ENCODE data around the gene EFNB3.

Gene EFNB3, protein sequence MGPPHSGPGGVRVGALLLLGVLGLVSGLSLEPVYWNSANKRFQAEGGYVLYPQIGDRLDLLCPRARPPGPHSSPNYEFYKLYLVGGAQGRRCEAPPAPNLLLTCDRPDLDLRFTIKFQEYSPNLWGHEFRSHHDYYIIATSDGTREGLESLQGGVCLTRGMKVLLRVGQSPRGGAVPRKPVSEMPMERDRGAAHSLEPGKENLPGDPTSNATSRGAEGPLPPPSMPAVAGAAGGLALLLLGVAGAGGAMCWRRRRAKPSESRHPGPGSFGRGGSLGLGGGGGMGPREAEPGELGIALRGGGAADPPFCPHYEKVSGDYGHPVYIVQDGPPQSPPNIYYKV

DNA sequence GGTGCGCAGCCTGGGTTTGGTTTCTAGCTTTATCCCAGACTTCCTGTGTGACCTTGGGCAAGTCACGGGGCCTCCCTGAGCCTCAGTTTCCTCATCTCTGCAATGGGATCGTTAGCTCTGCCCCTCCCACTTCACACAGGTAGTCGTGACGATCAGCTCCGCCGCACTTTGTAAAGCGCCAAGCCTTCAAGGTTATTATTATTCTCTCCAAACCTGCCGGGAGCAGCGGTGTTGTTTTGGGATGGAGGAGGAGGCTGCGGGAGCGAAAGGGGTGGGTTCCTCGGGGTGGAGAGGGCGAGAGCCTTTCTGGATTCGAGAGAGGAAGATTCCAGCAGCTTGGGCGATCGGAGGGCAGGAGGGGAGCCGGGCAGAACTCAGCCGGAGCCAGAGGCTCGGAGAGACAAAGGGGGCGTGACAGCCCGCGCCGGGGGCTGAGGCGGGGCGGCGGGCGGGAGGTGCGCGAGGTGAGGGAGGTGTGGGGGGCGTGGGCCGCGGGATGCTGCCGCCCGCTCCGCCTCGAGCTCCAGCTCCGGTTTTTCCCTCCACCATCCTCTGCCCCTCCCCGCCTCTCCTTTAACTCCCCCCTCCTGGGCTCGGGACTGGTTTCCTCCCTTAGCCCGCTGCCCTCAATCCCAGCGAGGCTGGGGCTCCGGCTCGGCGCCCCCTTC, at the start of gene EFNB3:
TSS of gene EFNB3 (plus strand) at position 602 of the 668 bp plus-strand sequence. CDS start 397 bp downstream, outside the sequence.
- no peak for DNase-seq

DNA sequence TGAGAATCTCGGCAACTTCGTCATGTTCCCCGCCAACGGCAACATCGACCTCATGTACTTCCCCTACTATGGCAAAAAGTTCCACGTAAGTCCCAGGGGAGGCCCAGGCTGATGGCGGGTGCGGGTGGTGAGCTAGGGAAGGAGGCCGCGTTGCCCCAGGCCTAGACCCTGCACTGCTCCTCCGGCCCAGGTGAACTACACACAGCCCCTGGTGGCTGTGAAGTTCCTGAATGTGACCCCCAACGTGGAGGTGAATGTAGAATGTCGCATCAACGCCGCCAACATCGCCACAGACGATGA, 49.5 kb upstream of the EFNB3 start:
- DNase-seq, result no peak

DNA sequence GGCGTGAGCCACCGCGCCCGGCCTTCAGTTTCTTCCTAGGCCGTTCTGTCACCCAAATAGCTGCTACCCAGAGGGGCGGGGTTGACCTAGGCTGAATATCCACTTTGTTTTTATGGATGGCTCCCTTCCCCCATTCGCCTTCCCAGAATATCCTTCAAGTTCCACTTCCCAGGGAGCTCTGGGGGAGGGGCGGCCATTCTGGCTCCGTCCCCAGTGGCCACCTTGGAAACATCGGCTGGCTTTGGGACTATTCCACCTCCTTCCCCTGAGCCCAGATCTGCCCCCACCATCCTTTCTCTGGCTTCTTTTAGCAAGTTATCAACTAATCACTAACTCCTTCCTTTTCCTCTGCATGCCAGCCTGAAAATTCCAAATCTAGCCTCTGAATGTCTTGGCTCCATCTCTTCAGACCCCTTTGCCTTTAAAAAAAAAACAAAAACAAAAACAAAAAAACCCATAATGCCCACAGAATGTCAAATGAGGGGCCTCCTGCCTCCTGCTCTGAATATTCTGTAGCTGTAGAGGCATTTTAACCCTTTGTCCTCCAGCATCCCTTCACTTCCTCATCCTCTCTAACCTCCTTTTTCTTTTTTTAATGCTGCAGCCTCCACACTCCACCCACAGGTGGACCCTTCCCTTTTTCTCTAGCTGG, 47.9 kb upstream of the EFNB3 start:
- no peak for DNase-seq

DNA sequence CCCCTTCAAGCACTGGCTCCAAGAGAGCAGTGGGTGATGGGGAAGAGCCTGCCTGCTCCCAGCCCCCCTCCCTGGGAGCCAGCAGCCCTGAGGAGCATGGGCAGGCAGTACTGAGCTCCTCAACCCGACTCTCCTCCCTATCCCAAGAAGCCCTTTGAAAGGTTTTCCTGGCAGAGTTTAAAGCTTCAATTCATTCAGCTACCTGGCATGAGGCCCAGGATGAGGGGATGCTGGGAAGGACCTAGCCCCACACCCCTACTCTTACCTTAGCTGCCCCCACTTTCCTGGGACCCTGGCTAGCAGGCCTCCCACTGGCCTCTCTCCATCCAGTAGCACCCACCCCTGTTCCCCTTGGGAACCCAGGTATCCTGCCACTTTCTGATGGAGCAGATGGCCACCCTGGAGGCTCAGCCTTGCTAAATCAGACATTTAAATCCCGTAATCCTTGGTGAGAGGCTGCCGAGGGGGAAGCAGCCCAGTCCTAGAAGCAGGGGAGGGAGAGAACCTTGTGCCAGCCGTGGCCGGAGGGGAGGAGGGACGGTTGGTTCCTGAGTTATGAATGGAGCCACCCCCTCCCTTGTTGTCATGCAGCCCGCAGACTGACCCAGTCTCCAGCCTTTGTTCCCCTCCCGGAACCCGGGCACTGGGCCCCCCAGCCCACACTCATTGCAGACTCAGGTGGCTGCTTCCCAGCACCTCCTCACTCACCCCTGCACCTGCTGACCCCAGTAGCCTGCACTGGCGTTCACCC, 37.2 kb upstream of the EFNB3 start:
- DNase-seq, result no peak

DNA sequence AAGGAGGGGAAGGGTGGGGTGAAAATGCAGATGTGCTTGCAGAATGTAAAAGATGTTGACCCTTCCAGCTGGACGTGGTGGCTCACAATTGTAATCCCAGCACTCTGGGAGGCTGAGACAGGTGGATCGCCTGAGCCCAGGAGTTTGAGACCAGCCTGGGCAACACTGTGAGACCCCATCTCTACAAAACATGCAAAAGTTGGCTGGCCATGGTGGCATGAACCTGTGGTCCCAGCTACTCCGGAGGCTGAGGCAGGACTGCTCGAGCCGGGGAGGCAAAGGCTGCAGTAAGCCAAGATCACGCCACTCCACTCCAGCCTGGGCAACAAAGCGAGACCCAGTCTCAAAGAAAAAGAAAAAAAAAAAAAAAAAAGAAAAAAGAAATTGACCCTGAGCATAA, 36.5 kb upstream of the EFNB3 start:
- DNase-seq, result no peak

DNA sequence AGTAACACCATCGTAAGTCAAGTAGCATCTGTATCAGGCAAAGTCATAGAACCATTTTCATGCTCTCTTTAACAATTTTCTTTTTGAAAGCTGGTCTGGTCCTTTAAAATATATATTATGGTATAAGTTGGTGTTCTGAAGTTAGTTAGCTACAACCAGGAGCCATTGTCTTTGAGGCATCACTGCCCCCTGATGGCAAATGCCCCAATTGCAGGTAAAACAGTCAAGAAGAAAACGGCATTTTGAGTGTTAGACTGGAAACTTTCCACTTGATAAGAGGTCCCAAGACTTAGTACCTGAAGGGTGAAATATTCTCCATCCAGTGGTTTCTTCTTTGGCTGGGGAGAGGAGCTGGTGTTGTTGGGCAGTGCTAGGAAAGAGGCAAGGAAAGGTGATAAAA, 31.8 kb upstream of the EFNB3 start:
- DNase-seq, result peak; percentile 69

DNA sequence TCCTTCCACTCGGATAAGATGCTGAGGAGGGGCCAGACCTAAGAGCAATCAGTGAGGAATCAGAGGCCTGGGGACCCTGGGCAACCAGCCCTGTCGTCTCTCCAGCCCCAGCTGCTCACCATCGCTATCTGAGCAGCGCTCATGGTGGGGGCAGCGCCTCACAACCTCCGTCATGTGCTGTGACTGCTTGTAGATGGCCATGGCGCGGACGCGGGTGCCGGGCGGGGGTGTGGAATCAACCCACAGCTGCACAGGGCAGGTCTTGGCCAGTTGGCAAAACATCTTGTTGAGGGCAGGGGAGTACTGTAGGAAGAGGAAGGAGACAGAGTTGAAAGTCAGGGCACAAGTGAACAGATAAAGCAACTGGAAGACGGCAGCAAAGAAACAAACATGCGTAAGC, 30.1 kb upstream of the EFNB3 start:
- DNase-seq, result no peak

DNA sequence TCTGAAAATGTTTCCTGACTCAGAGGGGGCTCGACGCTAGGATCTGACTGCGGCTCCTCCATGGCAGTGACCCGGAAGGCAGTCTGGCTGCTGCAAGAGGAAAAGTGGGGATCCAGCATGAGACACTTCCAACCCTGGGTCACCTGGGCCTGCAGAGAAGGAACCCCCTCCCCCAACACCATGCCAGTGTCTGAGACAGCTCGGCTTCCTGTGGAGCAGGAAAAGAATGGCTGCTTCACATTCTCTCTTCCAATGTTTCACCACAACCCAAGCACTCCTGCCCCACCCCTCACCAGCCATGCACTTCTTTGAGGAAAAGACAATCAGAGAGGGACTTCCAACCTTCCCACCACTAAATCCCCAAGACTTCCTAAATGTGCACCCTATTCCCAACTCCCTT, 28.5 kb upstream of the EFNB3 start:
- no peak for DNase-seq

DNA sequence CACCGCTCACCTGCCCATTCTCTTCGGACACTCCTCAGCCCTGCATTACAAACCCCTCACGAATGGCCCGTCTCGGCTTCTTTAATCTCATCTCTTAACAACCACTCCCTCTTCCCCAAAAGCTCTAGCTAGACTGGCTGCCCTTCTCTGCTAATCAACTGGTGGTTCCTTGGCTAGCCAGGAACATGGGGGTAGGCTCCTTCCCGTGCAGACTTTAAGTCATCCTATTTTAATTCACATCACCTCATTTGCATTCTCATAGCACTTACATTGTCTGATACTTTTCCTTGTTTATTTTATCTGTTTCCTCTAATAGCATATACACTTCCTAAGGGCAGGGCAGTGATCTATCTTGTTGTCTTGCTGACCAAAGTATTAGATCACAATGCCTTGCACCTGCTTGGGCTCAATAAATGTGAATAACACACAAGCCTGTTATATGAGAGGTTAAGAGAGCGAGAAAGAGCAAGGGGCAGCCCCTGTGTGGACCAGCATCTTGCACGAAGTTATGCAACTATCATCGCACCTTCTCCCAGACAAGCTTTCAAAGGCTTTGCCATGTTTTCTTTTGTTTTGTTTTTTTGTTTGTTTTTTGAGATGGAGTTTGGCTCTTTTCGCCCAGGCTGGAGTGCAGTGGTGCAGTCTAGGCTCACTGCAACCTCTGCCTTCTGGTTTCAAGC, 27.5 kb upstream of the EFNB3 start:
- no peak for DNase-seq

DNA sequence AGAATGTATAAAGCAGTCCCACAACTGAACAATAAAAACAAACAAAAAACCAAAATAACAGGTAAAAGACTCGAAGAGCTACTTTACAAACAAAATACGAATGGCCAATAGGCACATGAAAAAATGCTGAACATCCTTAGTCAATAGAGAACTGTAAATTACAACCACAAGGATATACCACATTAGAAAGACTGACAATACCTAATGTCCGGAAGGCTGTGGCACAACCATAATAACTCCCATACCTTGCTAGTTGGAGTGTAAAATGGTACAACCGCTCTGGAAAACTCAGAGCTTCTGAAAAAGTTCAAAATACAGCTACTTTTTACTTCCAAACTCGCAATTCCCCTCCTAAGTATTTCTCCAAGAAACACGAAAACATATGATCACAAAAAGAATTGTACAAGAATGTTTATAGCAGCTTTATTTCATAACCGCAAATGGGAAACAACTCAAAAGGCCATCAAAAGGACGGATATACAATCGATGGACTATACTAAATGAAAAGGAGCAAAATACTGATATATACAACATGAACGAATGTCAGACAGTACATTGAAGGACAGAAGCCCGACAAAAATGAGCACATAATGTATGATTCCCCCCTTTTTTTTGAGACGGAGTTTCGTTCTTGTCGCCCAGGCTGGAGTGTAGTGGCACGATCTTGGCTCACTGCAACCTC, 20.0 kb upstream of the EFNB3 start:
- DNase-seq, result no peak

DNA sequence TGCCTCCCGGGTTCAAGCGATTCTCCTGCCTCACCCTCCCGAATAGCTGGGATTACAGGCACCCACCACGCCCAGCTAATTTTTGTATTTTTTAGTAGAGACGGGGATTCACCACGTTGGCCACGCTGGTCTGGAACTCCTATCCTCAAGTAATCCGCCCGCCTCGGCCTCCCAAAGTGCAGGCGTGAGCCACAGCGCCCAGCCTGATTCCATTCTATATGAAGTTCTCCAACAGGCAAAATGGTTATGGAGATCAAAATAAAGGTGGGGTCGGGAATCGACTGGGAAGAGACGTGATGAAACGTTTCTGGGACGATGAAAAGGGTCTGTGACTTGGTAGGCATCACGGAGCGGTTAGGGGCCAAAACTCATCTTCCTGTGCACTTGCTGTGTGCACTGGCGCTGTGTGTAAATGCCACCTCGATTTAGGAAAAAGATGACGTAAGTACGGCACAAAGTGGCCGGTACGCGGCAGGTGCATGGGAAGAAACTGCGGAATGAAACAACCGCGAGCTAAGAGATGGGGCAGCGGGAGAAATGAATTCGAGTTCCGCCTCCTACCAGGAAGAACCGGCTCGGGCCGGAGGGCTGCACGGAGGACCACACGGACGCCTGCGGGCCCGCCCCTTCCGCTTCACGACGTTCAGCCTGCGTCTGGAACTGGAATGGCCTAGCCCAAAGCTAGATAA, 19.3 kb upstream of the EFNB3 start:
- peak; percentile 85 for DNase-seq

DNA sequence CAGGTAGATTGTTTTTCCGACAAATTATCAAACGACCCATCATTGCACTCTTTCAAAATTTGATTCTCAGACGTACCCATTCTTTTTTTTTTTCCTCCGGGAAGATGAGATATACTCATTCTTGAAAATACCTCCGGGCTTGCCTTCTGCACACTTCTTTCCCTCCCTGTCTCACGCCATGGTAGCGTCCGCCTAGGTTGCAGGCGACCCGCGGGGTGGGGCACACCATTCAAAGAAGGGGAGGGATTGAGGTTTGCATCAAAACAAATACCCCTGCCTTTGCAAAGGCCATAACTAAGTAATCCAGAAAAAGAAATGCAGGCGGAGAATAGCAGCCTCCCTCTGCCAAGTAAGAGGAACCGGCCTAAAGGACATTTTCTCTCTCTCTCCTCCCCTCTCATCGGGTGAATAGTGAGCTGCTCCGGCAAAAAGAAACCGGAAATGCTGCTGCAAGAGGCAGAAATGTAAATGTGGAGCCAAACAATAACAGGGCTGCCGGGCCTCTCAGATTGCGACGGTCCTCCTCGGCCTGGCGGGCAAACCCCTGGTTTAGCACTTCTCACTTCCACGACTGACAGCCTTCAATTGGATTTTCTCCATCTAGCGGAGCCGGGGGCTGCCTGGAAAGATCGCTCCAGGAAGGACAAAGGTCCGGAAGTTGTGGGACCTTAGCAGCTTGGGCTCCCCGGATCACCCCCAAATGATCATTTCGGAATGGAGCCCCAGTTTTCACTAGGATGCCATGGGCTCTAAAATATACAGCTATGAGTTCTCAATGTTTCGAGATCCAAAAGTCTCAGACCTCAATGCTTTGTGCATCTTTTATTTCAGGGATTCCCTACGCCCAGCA, 18.6 kb upstream of the EFNB3 start:
- DNase-seq, result peak; percentile 75

DNA sequence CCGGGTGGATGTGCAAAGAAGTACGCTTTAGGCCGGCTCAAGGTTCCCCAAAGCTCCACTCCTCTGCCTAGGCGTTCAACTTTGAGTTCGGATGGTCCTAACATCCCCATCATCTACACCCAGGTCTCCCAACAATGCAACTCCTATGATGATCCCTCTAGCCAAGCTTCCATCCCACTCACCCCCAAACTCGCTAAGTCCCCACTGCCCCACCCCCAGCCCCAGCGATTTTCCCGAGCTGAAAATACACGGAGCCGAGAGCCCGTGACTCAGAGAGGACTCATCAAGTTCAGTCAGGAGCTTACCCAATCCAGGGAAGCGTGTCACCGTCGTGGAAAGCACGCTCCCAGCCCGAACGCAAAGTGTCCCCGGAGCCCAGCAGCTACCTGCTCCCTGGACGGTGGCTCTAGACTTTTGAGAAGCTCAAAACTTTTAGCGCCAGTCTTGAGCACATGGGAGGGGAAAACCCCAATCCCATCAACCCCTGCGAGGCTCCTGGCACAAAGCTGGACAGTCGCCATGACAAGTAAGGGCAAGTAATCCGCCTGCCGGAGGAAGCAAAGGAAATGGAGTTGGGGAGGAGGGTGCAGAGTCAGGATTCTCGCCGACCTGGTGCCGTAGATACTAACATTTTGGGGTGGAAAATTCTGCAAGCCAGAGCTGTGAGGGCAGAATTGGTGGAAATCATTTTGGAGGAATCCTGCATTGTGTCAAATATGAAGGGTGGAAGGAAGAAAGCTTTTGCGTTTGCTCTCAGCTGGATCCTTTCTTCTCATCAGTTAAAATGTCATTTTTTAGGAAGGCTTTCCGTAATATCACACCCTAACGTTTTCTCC, 17.7 kb upstream of the EFNB3 start, which contains the start of gene TP53:
TSS of gene TP53 (minus strand) at position 419 of the 836 bp plus-strand sequence. CDS start 10,896 bp downstream, outside the sequence.
- peak; percentile 84 for DNase-seq

DNA sequence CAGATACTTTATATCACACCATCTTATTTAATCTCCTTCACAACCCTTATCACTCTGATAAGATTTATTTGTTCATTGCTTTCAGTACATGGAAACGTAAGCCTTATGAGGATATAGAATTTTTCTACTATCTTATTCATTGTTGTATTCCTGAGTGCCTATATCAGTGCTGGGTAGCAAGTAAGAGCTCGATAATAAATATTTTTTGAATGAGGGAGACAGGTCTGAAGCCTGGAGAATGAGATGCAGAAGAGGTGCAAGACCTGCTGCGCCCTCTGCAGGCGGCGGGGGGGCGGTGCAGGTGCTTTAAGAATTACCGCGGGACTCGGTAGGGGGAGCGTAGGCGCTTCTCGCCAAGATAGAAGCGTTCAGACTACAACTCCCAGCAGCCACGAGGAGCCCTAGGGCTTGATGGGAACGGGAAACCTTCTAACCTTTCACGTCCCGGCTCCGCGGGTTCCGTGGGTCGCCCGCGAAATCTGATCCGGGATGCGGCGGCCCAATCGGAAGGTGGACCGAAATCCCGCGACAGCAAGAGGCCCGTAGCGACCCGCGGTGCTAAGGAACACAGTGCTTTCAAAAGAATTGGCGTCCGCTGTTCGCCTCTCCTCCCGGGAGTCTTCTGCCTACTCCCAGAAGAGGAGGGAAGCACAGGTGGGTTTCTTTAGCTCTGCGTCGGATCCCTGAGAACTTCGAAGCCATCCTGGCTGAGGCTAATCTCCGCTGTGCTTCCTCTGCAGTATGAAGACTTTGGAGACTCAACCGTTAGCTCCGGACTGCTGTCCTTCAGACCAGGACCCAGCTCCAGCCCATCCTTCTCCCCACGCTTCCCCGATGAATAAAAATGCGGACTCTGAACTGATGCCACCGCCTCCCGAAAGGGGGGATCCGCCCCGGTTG, 16.8 kb upstream of the EFNB3 start, which contains the start of gene WRAP53:
TSS of gene WRAP53 (plus strand) at position 570 of the 900 bp plus-strand sequence. CDS start at position 742, 172 bp downstream.
- peak; percentile 96 for DNase-seq

DNA sequence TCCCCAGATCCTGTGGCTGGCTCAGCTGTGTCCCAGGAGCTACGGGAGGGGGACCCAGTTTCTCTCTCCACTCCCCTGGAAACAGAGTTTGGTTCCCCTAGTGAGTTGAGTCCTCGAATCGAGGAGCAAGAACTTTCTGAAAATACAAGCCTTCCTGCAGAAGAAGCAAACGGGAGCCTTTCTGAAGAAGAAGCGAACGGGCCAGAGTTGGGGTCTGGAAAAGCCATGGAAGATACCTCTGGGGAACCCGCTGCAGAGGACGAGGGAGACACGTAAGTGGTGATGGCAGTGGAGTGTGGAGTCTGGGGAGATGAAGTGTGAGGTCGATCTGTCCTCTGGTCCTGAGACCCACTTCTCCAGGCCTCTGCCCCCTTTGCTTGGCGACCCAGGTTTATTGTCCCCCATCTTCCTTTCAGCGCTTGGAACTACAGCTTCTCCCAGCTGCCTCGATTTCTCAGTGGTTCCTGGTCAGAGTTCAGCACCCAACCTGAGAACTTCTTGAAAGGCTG, 16.1 kb upstream of the EFNB3 start:
- no peak for DNase-seq

DNA sequence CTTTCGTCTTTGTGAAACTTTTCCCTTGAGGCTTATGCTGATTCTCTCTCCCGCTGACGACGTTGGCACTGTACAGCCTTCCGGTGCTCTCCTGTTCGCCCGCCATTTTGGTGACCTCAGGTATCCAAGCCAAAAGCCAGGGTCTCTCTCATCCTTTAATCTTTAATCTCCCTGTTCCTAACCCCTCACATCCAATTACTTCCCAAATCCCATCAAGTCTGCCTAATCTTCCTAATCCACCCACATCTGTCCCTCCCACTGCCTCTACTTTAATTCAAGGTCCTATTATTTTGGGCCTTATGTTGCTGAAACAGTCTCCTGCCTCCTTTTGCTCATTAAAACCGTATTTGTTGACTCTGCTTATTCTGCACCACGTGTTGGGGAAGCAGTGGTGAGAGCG, 9.4 kb upstream of the EFNB3 start:
- DNase-seq, result no peak

DNA sequence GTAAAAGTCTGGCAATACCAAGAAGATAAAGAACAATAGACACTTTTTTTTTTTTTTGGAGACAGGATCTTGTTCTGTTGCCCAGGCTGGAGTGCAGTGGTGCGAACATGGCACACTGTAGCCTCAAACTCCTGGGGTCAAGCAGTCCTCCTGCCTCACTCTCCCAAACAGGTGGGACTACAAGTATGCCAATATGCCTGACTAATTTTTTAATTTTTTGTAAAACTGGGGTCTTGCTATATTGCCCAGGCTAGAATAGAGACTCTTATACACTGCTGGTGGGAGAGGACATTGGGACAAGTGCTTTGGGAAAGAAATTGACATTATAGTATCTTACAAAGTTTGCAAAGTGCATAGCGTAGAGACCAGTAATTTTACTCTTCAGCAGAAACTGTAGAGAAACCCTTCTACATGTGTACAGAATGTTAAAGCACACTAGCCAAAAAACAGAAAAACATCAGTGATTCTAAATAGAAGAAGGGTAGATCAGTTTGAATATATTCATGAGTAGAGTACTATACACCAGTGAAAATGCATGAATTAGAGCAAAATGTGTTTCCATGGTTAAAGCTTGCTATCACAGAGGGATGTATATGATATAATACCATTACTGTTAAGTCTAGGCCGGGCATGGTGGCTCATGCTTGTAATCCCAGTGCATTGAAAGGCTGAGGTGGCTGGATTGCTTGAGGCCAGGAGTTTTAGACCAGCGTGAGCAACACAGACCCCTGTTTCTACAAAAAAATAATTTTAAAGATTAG, 7.0 kb upstream of the EFNB3 start:
- DNase-seq, result no peak

Measured in activated CD4-positive, CD25-positive, alpha-beta regulatory T cell treated with anti-CD3 and anti-CD28 coated beads, Interleukin-2, amount 50 U/mL, for 72 hours (primary cell).